ENCODE data around the gene SKIDA1. TPM values are rescaled to one million over a fixed set of nuclear protein-coding genes. Genes with fewer than 3 reads are reported as not detected.

The SKIDA1 gene
- total RNA-seq: 0.56 and 0.58 TPM in 2 replicates

GRCh38 chr10:21525367-21526187 lies at the start of gene SKIDA1:
Gene SKIDA1 (minus strand): TSS chr10:21525682. CDS start chr10:21517822, 7,860 bp downstream.

GRCh38 chr10:21533467-21534279 lies 8.2 kb upstream of the SKIDA1 start, which contains the start of gene MLLT10:
Gene MLLT10 (plus strand): TSS chr10:21534232. CDS start chr10:21534645, 413 bp downstream.

Other genes with a start within 250 kb of the SKIDA1 start
- 22.8 and 33.8 TPM in 2 replicates for gene MLLT10, start 8.6 kb upstream of the SKIDA1 start, total RNA-seq

All from regular cardiac myocyte (primary cell).